PC-9 (cell line): Measurements from ENCODE around the gene PDHX. TPM values are rescaled to one million over a fixed set of nuclear protein-coding genes. Genes with fewer than 3 reads are reported as not detected.

ENCODE experiments used
- BruUV-seq: library from RNA; stranded (reverse); fragments of 400-500 nt; replicated peaks from 2 replicates; lab custom pipeline; 2021; lab: Mats Ljungman, UMichigan
- CTCF ChIA-PET: fragments of 300-600 bp; sonication (Branson Sonifier 250); formaldehyde crosslinking; loops from one replicate; lab custom pipeline; 2022; ENCODE audit warnings: antibody characterized with exemption; lab: Charles Lee
- POLR2A ChIA-PET: fragments of 300-600 bp; sonication (Branson Sonifier 250); formaldehyde crosslinking; loops from one replicate; lab custom pipeline; 2022; ENCODE audit warnings: antibody characterized with exemption; ENCODE audit not compliant: unreplicated experiment; lab: Charles Lee
- DNase-seq, 2 experiments: peaks; one replicate each; pipeline versions ENCODE4 v3.0.0 to v3.0.0-alpha.2; 2015 to 2022; ENCODE audit warnings: mixed read lengths in 1 of 2
- H2AFZ ChIP-seq: fragments of 200-600 bp; sonication (generic); 2 replicates; pipeline ENCODE4 v1.8.1; 2017; ENCODE audit warnings: antibody characterized with exemption
- H3F3A ChIP-seq: fragments of 200-600 bp; sonication (generic); 2 replicates; pipeline ENCODE4 v1.8.1; 2017; ENCODE audit warnings: antibody characterized with exemption, mild to moderate bottlenecking, low read depth; ENCODE audit not compliant: insufficient read depth
- H3K27ac ChIP-seq: fragments of 200-600 bp; sonication (generic); 2 replicates; pipeline ENCODE4 v1.6.1; 2016; ENCODE audit warnings: mixed run types
- H3K27me3 ChIP-seq: fragments of 200-600 bp; sonication (generic); 2 replicates; pipeline ENCODE4 v1.6.1; 2016; ENCODE audit warnings: low read depth, mixed run types; ENCODE audit not compliant: insufficient read depth
- H3K36me3 ChIP-seq: fragments of 200-600 bp; sonication (generic); 2 replicates; pipeline ENCODE4 v1.6.1; 2016; ENCODE audit warnings: low read depth, mixed run types
- H3K4me1 ChIP-seq: fragments of 200-600 bp; sonication (generic); replicated peaks from 2 replicates; pipeline ENCODE4 v1.6.1; 2016; ENCODE audit warnings: mixed run types; ENCODE audit not compliant: insufficient read depth
- H3K4me2 ChIP-seq: fragments of 200-600 bp; sonication (generic); 2 replicates; pipeline ENCODE4 v1.6.1; 2017; ENCODE audit warnings: mixed run types
- H3K4me3 ChIP-seq: fragments of 200-600 bp; sonication (generic); 2 replicates; pipeline ENCODE4 v1.6.1; 2016; ENCODE audit warnings: mixed run types
- H3K79me2 ChIP-seq: fragments of 200-600 bp; sonication (generic); 2 replicates; pipeline ENCODE4 v1.6.1; 2017; ENCODE audit warnings: low read depth, mixed run types
- H3K9me2 ChIP-seq: fragments of 200-600 bp; sonication (generic); 2 replicates; pipeline ENCODE4 v1.8.1; 2017; ENCODE audit warnings: mild to moderate bottlenecking; ENCODE audit not compliant: insufficient read depth
- H3K9me3 ChIP-seq: fragments of 200-600 bp; sonication (generic); 2 replicates; pipeline ENCODE4 v1.8.1; 2016; ENCODE audit warnings: low read depth; ENCODE audit not compliant: insufficient read depth
- H4K20me1 ChIP-seq: fragments of 200-600 bp; sonication (generic); 2 replicates; pipeline ENCODE4 v1.8.1; 2017; ENCODE audit not compliant: insufficient read depth
- EZH2 ChIP-seq: fragments of 200-600 bp; sonication (generic); IDR thresholded peaks from 2 replicates; pipeline ENCODE4 v1.8.0; 2017; ENCODE audit warnings: antibody characterized with exemption, low read depth
- intact Hi-C: fragments of 100-400 bp; cut with micrococcal nuclease; formaldehyde crosslinking; loops from one replicate; pipeline ENCODE4 v1.10.0; 2022; ENCODE audit not compliant: unreplicated experiment
- total RNA-seq: library from RNA; stranded (reverse); gene quantifications from 2 replicates; pipeline ENCODE4 v1.2.3, GENCODE V29; 2021
- TF ChIP-seq, protein P1 (sequence below): fragments of 200-600 bp; sonication (generic); conservative IDR thresholded peaks from 2 replicates; pipeline ENCODE4 v1.6.1; 2017; ENCODE audit warnings: mixed run types, antibody characterized with exemption, mild to moderate bottlenecking, moderate library complexity

PDHX gene
- total RNA-seq, 1 experiment from 2014 or later = 47.0 TPM

GRCh38 chr11:34994854-34995253, 78.4 kb downstream of the PDHX start:
- H3K27ac ChIP-seq = no peak overlapping the region
- H4K20me1 ChIP-seq = no peaks in the 10 kb centered on the region
- H2AFZ ChIP-seq = no peak overlapping the region
- H3K4me2 ChIP-seq = no peak overlapping the region
- peaks cover 11% of the 10 kb centered on the region for H3K4me1 ChIP-seq
- H3K9me3 ChIP-seq = no peaks in the 10 kb centered on the region
- BruUV-seq = no TSS peak
- intact Hi-C loops = loop anchor here (5.0 kb wide), 3 partner anchors 68 to 492 kb away; no protein-coding TSS in a partner anchor
- H3K27me3 ChIP-seq = no peaks in the 10 kb centered on the region
- H3K4me3 ChIP-seq = no peak overlapping the region
- peaks cover 14% of the 10 kb centered on the region for H3K36me3 ChIP-seq
- TF ChIP-seq EZH2 = no peak
- TF ChIP-seq, protein P1, sequence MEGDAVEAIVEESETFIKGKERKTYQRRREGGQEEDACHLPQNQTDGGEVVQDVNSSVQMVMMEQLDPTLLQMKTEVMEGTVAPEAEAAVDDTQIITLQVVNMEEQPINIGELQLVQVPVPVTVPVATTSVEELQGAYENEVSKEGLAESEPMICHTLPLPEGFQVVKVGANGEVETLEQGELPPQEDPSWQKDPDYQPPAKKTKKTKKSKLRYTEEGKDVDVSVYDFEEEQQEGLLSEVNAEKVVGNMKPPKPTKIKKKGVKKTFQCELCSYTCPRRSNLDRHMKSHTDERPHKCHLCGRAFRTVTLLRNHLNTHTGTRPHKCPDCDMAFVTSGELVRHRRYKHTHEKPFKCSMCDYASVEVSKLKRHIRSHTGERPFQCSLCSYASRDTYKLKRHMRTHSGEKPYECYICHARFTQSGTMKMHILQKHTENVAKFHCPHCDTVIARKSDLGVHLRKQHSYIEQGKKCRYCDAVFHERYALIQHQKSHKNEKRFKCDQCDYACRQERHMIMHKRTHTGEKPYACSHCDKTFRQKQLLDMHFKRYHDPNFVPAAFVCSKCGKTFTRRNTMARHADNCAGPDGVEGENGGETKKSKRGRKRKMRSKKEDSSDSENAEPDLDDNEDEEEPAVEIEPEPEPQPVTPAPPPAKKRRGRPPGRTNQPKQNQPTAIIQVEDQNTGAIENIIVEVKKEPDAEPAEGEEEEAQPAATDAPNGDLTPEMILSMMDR = no peak
- ChIA-PET CTCF (no interaction called here), POLR2A (no interaction called here)
- H3K79me2 ChIP-seq = no peaks in the 10 kb centered on the region
- H3K9me2 ChIP-seq = no peaks in the 10 kb centered on the region
- peaks cover 18% of the 10 kb centered on the region; the same call in 1 of the 2 replicates for H3F3A ChIP-seq
- no peak for DNase-seq

- no TSS peak for BruUV-seq
- Histone ChIP-seq H3K79me2 (no peaks in the 10 kb centered on the region), H2AFZ (no peak overlapping the region), H3K4me3 (no peak overlapping the region), H3K4me2 (no peak overlapping the region), H3K4me1 (peaks cover 11% of the 10 kb centered on the region), H3K36me3 (peaks cover 4% of the 10 kb centered on the region; the same call in 1 of the 2 replicates), H3K27me3 (no peaks in the 10 kb centered on the region), H3K9me3 (no peaks in the 10 kb centered on the region), H4K20me1 (no peaks in the 10 kb centered on the region), H3K27ac (peak overlapping the region; percentile 34; the same call in 1 of the 2 replicates), H3K9me2 (no peaks in the 10 kb centered on the region), H3F3A (peaks cover 15% of the 10 kb centered on the region; the same call in 1 of the 2 replicates)
- ChIA-PET CTCF (no interaction called here), POLR2A (interaction anchor here (0.7 kb wide), 1 partner anchor 294 kb away, joined by 7 read pairs; no protein-coding TSS in a partner anchor)
- intact Hi-C loops = loop anchor here (5.0 kb wide), 3 partner anchors 70 to 490 kb away; no protein-coding TSS in a partner anchor
- DNase-seq = no peak
- TF ChIP-seq, protein P1 = no peak
- no peak for TF ChIP-seq EZH2
These were observed 80.5 kb downstream of the PDHX start for GRCh38 chr11:34996958-34997357.

GRCh38 chr11:34997952-34998528, 81.6 kb downstream of the PDHX start:
- intact Hi-C loops = loop anchor here (1.0 to 5.0 kb wide), 7 partner anchors 71 to 489 kb away; partner anchors contain the start of gene CD44
- Histone ChIP-seq H3K36me3 (peaks cover 4% of the 10 kb centered on the region; the same call in 1 of the 2 replicates), H3K4me2 (peak overlapping the region; percentile 39), H3K4me3 (no peak overlapping the region), H2AFZ (no peak overlapping the region), H3K27ac (peak overlapping the region; percentile 47), H3K4me1 (peaks cover 11% of the 10 kb centered on the region), H4K20me1 (no peaks in the 10 kb centered on the region), H3K79me2 (no peaks in the 10 kb centered on the region), H3K27me3 (no peaks in the 10 kb centered on the region), H3F3A (peaks cover 15% of the 10 kb centered on the region; the same call in 1 of the 2 replicates), H3K9me2 (no peaks in the 10 kb centered on the region), H3K9me3 (no peaks in the 10 kb centered on the region)
- ChIA-PET POLR2A (interaction anchor here (0.6 kb wide), 3 partner anchors 11 to 42 kb away, joined by 4 to 6 read pairs (median 5); no protein-coding TSS in a partner anchor), CTCF (interaction anchor here (0.5 to 0.6 kb wide), 3 partner anchors 115 to 1136 kb away, joined by 3 to 4 read pairs (median 3); no protein-coding TSS in a partner anchor)
- TF ChIP-seq, protein P1 = peak; percentile 92
- TF ChIP-seq EZH2 = no peak
- BruUV-seq = TSS peak; percentile 20
- DNase-seq = peak in 1 of 2 experiments; percentile 71
